ENCODE data around the gene PDGFRB. TPM values are rescaled to one million over a fixed set of nuclear protein-coding genes. Genes with fewer than 3 reads are reported as not detected.

The PDGFRB gene
- total RNA-seq, 1 experiment from 2014 or later = 0.34 TPM

- TF ChIP-seq, protein P1, sequence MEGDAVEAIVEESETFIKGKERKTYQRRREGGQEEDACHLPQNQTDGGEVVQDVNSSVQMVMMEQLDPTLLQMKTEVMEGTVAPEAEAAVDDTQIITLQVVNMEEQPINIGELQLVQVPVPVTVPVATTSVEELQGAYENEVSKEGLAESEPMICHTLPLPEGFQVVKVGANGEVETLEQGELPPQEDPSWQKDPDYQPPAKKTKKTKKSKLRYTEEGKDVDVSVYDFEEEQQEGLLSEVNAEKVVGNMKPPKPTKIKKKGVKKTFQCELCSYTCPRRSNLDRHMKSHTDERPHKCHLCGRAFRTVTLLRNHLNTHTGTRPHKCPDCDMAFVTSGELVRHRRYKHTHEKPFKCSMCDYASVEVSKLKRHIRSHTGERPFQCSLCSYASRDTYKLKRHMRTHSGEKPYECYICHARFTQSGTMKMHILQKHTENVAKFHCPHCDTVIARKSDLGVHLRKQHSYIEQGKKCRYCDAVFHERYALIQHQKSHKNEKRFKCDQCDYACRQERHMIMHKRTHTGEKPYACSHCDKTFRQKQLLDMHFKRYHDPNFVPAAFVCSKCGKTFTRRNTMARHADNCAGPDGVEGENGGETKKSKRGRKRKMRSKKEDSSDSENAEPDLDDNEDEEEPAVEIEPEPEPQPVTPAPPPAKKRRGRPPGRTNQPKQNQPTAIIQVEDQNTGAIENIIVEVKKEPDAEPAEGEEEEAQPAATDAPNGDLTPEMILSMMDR (IDR thresholded peaks at IDR 0.05 in 2 of 3, conservative IDR thresholded peaks at IDR 0.05 in 1 of 3; ENCODE audit: borderline replicate concordance in 1 of 3, insufficient read depth in 1 of 3, low read depth in 2 of 3, low read length in 2 of 3) = no peak
- TF ChIP-seq RAD21 (IDR thresholded peaks at IDR 0.05; ENCODE audit: low read depth) (no peak), POLR2A (IDR thresholded peaks at IDR 0.05; ENCODE audit: borderline replicate concordance, extremely low read depth, insufficient read depth, insufficient read length) (no peak), ZFX (IDR thresholded peaks at IDR 0.05) (no peak), SIN3A (IDR thresholded peaks at IDR 0.05; ENCODE audit: low read depth) (no peak)
- TF ChIP-seq, protein P2, sequence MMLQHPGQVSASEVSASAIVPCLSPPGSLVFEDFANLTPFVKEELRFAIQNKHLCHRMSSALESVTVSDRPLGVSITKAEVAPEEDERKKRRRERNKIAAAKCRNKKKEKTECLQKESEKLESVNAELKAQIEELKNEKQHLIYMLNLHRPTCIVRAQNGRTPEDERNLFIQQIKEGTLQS (IDR thresholded peaks at IDR 0.05) = no peak
Measured at GRCh38 chr5:150184990-150185912, 29.6 kb upstream of the PDGFRB start (continued).

DNA sequence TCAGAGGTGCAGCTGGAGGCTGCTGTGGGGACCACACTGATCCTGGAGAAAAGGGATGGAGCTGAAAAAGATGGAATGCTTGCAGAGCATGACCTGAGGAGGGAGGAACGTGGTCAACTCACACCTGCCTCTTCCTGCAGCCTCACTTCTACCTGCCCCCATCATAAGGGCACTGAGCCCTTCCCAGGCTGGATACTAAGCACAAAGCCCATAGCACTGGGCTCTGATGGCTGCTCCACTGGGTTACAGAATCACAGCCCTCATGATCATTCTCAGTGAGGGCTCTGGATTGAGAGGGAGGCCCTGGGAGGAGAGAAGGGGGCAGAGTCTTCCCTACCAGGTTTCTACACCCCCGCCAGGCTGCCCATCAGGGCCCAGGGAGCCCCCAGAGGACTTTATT lies 28.4 kb upstream of the PDGFRB start:
- no TSS peak for BruUV-seq (replicated peaks)
- intact Hi-C loops (cut with micrococcal nuclease) = no loop called here
- Histone ChIP-seq H3K4me1 (ENCODE audit: control insufficient read depth in 1 of 2, insufficient read depth in 2 of 2, low read length in 2 of 2) (peaks cover 0 to 7% of the 10 kb centered on the region in 2 experiments; a peak in 1 of 4 replicates), H3K9me2 (ENCODE audit: insufficient read depth) (no peaks in the 10 kb centered on the region), H3K9me3 (ENCODE audit: control insufficient read depth in 1 of 2, insufficient read depth in 1 of 2, low read depth in 1 of 2, low read length in 2 of 2) (no peaks in the 10 kb centered on the region), H3K79me2 (ENCODE audit: insufficient read depth, low read length) (no peaks in the 10 kb centered on the region), H3K27ac (ENCODE audit: low read depth, low read length) (no peak overlapping the region), H3K36me3 (ENCODE audit: control insufficient read depth in 1 of 2, insufficient read depth in 2 of 2, low read length in 2 of 2) (no peaks in the 10 kb centered on the region), H3K4me2 (ENCODE audit: low read length) (no peak overlapping the region), H4K20me1 (ENCODE audit: insufficient read depth) (no peaks in the 10 kb centered on the region), H3K4me3 (replicated peaks in 1 of 2; ENCODE audit: low read depth in 1 of 2, low read length in 2 of 2) (no peak overlapping the region), H3K27me3 (ENCODE audit: insufficient read depth, low read length) (no peaks in the 10 kb centered on the region), H2AFZ (ENCODE audit: low read depth, low read length, poor library complexity, severe bottlenecking) (no peak overlapping the region), H3K9ac (ENCODE audit: low read length) (no peak overlapping the region)
- RAD21 ChIA-PET (ENCODE audit: low non-redundant PET in 1 of 2, low total read pairs in 2 of 2, uncharacterized antibody in 2 of 2, unreplicated experiment in 2 of 2) = no interaction called here
- POLR2A ChIA-PET = no interaction called here
- CTCF ChIA-PET = no interaction called here
- DNase-seq (ENCODE audit: low read depth, low spot score) (no peak), ATAC-seq (no peak)
- TF ChIP-seq POLR2AphosphoS5 (IDR thresholded peaks at IDR 0.05; ENCODE audit: low read depth, low read length) (no peak), YY1 (IDR thresholded peaks at IDR 0.05; ENCODE audit: extremely low read depth, insufficient replicate concordance, low read depth, low read length) (no peak), TCF7L2 (IDR thresholded peaks at IDR 0.05; ENCODE audit: borderline replicate concordance, extremely low read depth, insufficient read depth, insufficient read length) (no peak), EZH2 (IDR thresholded peaks at IDR 0.05) (no peak), POLR2A (IDR thresholded peaks at IDR 0.05; ENCODE audit: borderline replicate concordance, extremely low read depth, insufficient read depth, insufficient read length) (no peak), ZBTB33 (IDR thresholded peaks at IDR 0.05; ENCODE audit: extremely low read depth, insufficient replicate concordance, low read length) (no peak), EZH2phosphoT487 (IDR thresholded peaks at IDR 0.05; ENCODE audit: borderline replicate concordance) (no peak)
- TF ChIP-seq, protein P1 (IDR thresholded peaks at IDR 0.05 in 2 of 3, conservative IDR thresholded peaks at IDR 0.05 in 1 of 3; ENCODE audit: borderline replicate concordance in 1 of 3, insufficient read depth in 1 of 3, low read depth in 2 of 3, low read length in 2 of 3) = no peak
- TF ChIP-seq, protein P3, sequence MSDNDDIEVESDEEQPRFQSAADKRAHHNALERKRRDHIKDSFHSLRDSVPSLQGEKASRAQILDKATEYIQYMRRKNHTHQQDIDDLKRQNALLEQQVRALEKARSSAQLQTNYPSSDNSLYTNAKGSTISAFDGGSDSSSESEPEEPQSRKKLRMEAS (IDR thresholded peaks at IDR 0.05) = no peak

Measured in HCT116 (cell line).